Liver (tissue), 9 donors: ENCODE results near the gene TBCB. TPM values are rescaled to one million over a fixed set of nuclear protein-coding genes. Genes with fewer than 3 reads are reported as not detected.
"Not testable (repeated sequence)": the region's sequence is repeated elsewhere in the genome, so short reads cannot be mapped to it uniquely, and the experiment has no call there.

Source experiments
- DNase-seq: peaks from one replicate; pipeline ENCODE4 v3.0.0-alpha.2; 2017; ENCODE audit warnings: low spot score
- H3K27ac ChIP-seq, 2 donors: one replicate each; pipeline ENCODE4 v1.7.0; 2013; ENCODE audit warnings: inconsistent platforms in 2 of 2, low read length in 2 of 2, control low read depth in 1 of 2, low read depth in 1 of 2, mild to moderate bottlenecking in 1 of 2
- H3K27me3 ChIP-seq, 4 donors: one replicate each; pipeline versions ENCODE4 v1.6.1 to v1.7.0; 2013; ENCODE audit warnings: low read length in 3 of 4, inconsistent platforms in 1 of 4, mild to moderate bottlenecking in 1 of 4, moderate library complexity in 1 of 4; ENCODE audit not compliant: control insufficient read depth in 4 of 4, insufficient read depth in 4 of 4
- H3K36me3 ChIP-seq, 4 donors: one replicate each; pipeline versions ENCODE4 v1.6.1 to v1.7.0; 2013; ENCODE audit warnings: low read length in 3 of 4, mild to moderate bottlenecking in 3 of 4, low read depth in 1 of 4, moderate library complexity in 1 of 4; ENCODE audit not compliant: control insufficient read depth in 4 of 4, insufficient read depth in 3 of 4
- H3K4me1 ChIP-seq, 4 donors: one replicate each; pipeline versions ENCODE4 v1.6.1 to v1.7.0; 2013; ENCODE audit warnings: low read length in 3 of 4, mild to moderate bottlenecking in 3 of 4, moderate library complexity in 1 of 4; ENCODE audit not compliant: control insufficient read depth in 4 of 4, insufficient read depth in 4 of 4
- H3K4me3 ChIP-seq, 3 donors: one replicate each; pipeline versions ENCODE4 v1.6.1 to v1.7.0; 2013; ENCODE audit warnings: low read length in 3 of 3, control low read depth in 1 of 3, low read depth in 1 of 3, mild to moderate bottlenecking in 1 of 3
- H3K9ac ChIP-seq, 2 donors: one replicate each; pipeline ENCODE4 v1.7.0; 2013; ENCODE audit warnings: low read length in 2 of 2, mild to moderate bottlenecking in 2 of 2, moderate library complexity in 2 of 2, control low read depth in 1 of 2, low read depth in 1 of 2
- H3K9me3 ChIP-seq, 4 donors: one replicate each; pipeline versions ENCODE4 v1.6.1 to v1.7.0; 2013; ENCODE audit warnings: low read length in 3 of 4; ENCODE audit not compliant: control insufficient read depth in 4 of 4
- ATF3 ChIP-seq: IDR thresholded peaks from 2 replicates; pipeline ENCODE4 v1.6.1; 2016; ENCODE audit warnings: antibody characterized with exemption
- FOXA1 ChIP-seq: IDR thresholded peaks from 2 replicates; pipeline ENCODE4 v1.6.1; 2016; ENCODE audit warnings: antibody characterized with exemption
- FOXA2 ChIP-seq: IDR thresholded peaks from 2 replicates; pipeline ENCODE4 v1.6.1; 2016; ENCODE audit warnings: antibody characterized with exemption
- HNF4A ChIP-seq, 2 donors: conservative IDR thresholded peaks; 2 replicates each; pipeline ENCODE4 v1.6.1; 2016; ENCODE audit warnings: antibody characterized with exemption in 2 of 2, mild to moderate bottlenecking in 2 of 2
- HNF4G ChIP-seq: IDR thresholded peaks from 2 replicates; pipeline ENCODE4 v1.6.1; 2016; ENCODE audit warnings: antibody characterized with exemption
- JUND ChIP-seq, 2 donors: IDR thresholded peaks; 2 replicates each; pipeline ENCODE4 v1.6.1; 2016; ENCODE audit warnings: antibody characterized with exemption in 2 of 2
- MAX ChIP-seq: IDR thresholded peaks from 2 replicates; pipeline ENCODE4 v1.6.1; 2016; ENCODE audit warnings: antibody characterized with exemption
- NR2F2 ChIP-seq: IDR thresholded peaks from 2 replicates; pipeline ENCODE4 v1.6.1; 2016; ENCODE audit warnings: antibody characterized with exemption
- SP1 ChIP-seq: IDR thresholded peaks from 2 replicates; pipeline ENCODE4 v1.6.1; 2018; ENCODE audit warnings: antibody characterized with exemption, mild to moderate bottlenecking
- TAF1 ChIP-seq: conservative IDR thresholded peaks from 2 replicates; pipeline ENCODE4 v1.6.1; 2016; ENCODE audit warnings: antibody characterized with exemption, mild to moderate bottlenecking
- YY1 ChIP-seq: IDR thresholded peaks from 2 replicates; pipeline ENCODE4 v1.6.1; 2016; ENCODE audit warnings: antibody characterized with exemption, mild to moderate bottlenecking
- WGBS: extraction: QIAGEN DNeasy Blood & Tissue Kit; methylation state at CpG from one replicate; pipeline ENCODE4 v1.1.7; 2013; 5-methylcytosine and 5-hydroxymethylcytosine counted together
- polyA plus RNA-seq, 2 donors: library from polyadenylated mRNA; stranded (reverse) in 1 of 2; unstranded in 1 of 2; fragments of 200-250 nt in 1 of 2; fragments of >200 nt in 1 of 2; fragmentation: Nextera tagmentation in 1 of 2; extraction: Ambion mirVana in 1 of 2; gene quantifications; one replicate each; pipeline versions ENCODE4 v1.2.1 to v1.2.3, GENCODE V29; 2013 to 2015
- total RNA-seq, 2 donors: library from RNA; depleted of rRNA; stranded (reverse); fragments of >200 nt; gene quantifications; one replicate each; pipeline ENCODE4 v1.2.3, GENCODE V29; 2014
- donor health status: healthy.
- donor health status: healthy.
- donor health status: healthy.
- donor health status: healthy.
- donor health status: healthy.

The TBCB gene
- total and polyA plus RNA-seq, 4 donors, result 29.8 to 61.3 (median 39.8) TPM

- Histone ChIP-seq H3K4me3 (no peak overlapping the region), H3K4me1 (peaks cover 0 to 13% (median 7%) of the 10 kb centered on the region in 4 donors), H3K27me3 (no peaks in the 10 kb centered on the region), H3K36me3 (peaks cover 4 to 31% (median 13%) of the 10 kb centered on the region in 4 donors), H3K9ac (no peak overlapping the region), H3K9me3 (no peaks in the 10 kb centered on the region), H3K27ac (no peak overlapping the region)
- WGBS, result 81% methylated on average over 9 of the region's 9 CpGs
- TF ChIP-seq ATF3, result no peak
- no peak for TF ChIP-seq FOXA1
- no peak for TF ChIP-seq HNF4G
- no peak for TF ChIP-seq FOXA2
- TF ChIP-seq NR2F2, result no peak
- TF ChIP-seq TAF1, result no peak
- TF ChIP-seq JUND (IDR thresholded peaks at IDR 0.05), result no peak
- TF ChIP-seq SP1, result no peak
- no peak for TF ChIP-seq YY1
- no peak for TF ChIP-seq HNF4A (conservative IDR thresholded peaks at IDR 0.05)
- no peak for DNase-seq
These were observed 10.3 kb downstream of the TBCB start for GRCh38 chr19:36125557-36125956.

GRCh38 chr19:36128392-36128736 lies 13.1 kb downstream of the TBCB start:
- TF ChIP-seq TAF1 (peak; percentile 53), MAX (no peak), HNF4A (conservative IDR thresholded peaks at IDR 0.05) (peak in 1 of 2 donors; percentile 42)

GRCh38 chr19:36131221-36131620 lies 16.0 kb downstream of the TBCB start:
- not testable (repeated sequence) for H3K27ac ChIP-seq, DNase-seq, H3K27me3 ChIP-seq, H3K4me3 ChIP-seq, H3K36me3 ChIP-seq, H3K9ac ChIP-seq, H3K9me3 ChIP-seq
- TF ChIP-seq NR2F2, result peak; percentile 55
- H3K4me1 ChIP-seq, result peaks cover 0 to 13% (median 7%) of the 10 kb centered on the region in 4 donors
- WGBS, result 69% methylated on average over 6 of the region's 6 CpGs

More at GRCh38 chr19:36128392-36128736, 13.1 kb downstream of the TBCB start:
- peak overlapping the region; percentile 41 to 55 (median 52) for H3K4me3 ChIP-seq
- peaks cover 0 to 13% (median 7%) of the 10 kb centered on the region in 4 donors for H3K4me1 ChIP-seq
- H3K27ac ChIP-seq, result peak overlapping the region; percentile 73 to 80
- no peaks in the 10 kb centered on the region for H3K9me3 ChIP-seq
- peak overlapping the region; percentile 17 to 65 for H3K9ac ChIP-seq
- WGBS, result 4% methylated on average over 10 of the region's 10 CpGs
- peaks cover 2 to 19% (median 8%) of the 10 kb centered on the region in 4 donors for H3K36me3 ChIP-seq
- no peak for DNase-seq
- H3K27me3 ChIP-seq, result no peaks in the 10 kb centered on the region

GRCh38 chr19:36134867-36135266 lies 19.6 kb downstream of the TBCB start:
- H3K27me3 ChIP-seq, H3K36me3 ChIP-seq, H3K9me3 ChIP-seq, H3K4me3 ChIP-seq, H3K27ac ChIP-seq, H3K4me1 ChIP-seq, DNase-seq, H3K9ac ChIP-seq: not testable (repeated sequence)
- 95% methylated on average over 4 of the region's 4 CpGs for WGBS
